ENCODE measurements around the gene ZNF266.

The ZNF266 gene

GRCh38 chr19:9435279-9436268 is at the start of gene ZNF266:
TSS of gene ZNF266 (minus strand) at chr19:9435573. CDS start at chr19:9420089, 15,484 bp downstream.
- peak; percentile 88 for DNase-seq

- no peak for DNase-seq
These were observed 49.8 kb upstream of the ZNF266 start for GRCh38 chr19:9485140-9485539.

- no peak for DNase-seq
These were observed 39.6 kb upstream of the ZNF266 start for GRCh38 chr19:9474975-9475374.

- no peak for DNase-seq
These were observed 31.8 kb upstream of the ZNF266 start for GRCh38 chr19:9467161-9467560.

- DNase-seq, result no peak
These were observed 26.6 kb upstream of the ZNF266 start for GRCh38 chr19:9461938-9462337.

GRCh38 chr19:9456018-9456689 is 20.8 kb upstream of the ZNF266 start:
- DNase-seq, result no peak

- no peak for DNase-seq
These were observed 18.6 kb upstream of the ZNF266 start for GRCh38 chr19:9453953-9454352.

GRCh38 chr19:9445037-9445436 is 9.7 kb upstream of the ZNF266 start:
- no peak for DNase-seq

GRCh38 chr19:9436358-9436757 is 985 bp upstream of the ZNF266 start:
- DNase-seq, result no peak

GRCh38 chr19:9431475-9431874 is 3.9 kb downstream of the ZNF266 start:
- peak; percentile 54 for DNase-seq

- DNase-seq, result no peak
These were observed 4.9 kb downstream of the ZNF266 start for GRCh38 chr19:9430444-9430843.

GRCh38 chr19:9427941-9428340 is 7.4 kb downstream of the ZNF266 start:
- no peak for DNase-seq

- DNase-seq, result no peak
These were observed 22.0 kb downstream of the ZNF266 start for GRCh38 chr19:9413240-9413954.

- no peak for DNase-seq
These were observed 27.5 kb downstream of the ZNF266 start for GRCh38 chr19:9407827-9408226.

- DNase-seq, result peak; percentile 58
These were observed 28.5 kb downstream of the ZNF266 start for GRCh38 chr19:9406798-9407352.

GRCh38 chr19:9381361-9381785 is 54.0 kb downstream of the ZNF266 start:
- DNase-seq, result no peak

- no peak for DNase-seq
These were observed 64.4 kb downstream of the ZNF266 start for GRCh38 chr19:9370738-9371619.

GRCh38 chr19:9362905-9363304 is 72.5 kb downstream of the ZNF266 start, which contains the start of gene ZNF177:
TSS of gene ZNF177 (plus strand) at chr19:9363013. CDS start at chr19:9378312, 15,299 bp downstream.
- DNase-seq, result no peak

Measured in activated CD4-positive, CD25-positive, alpha-beta regulatory T cell treated with anti-CD3 and anti-CD28 coated beads, Interleukin-2, amount 50 U/mL, for 72 hours (primary cell).